Stomach (tissue), 9 donors: ENCODE measurements around the gene KLHDC10. TPM values are rescaled to one million over a fixed set of nuclear protein-coding genes. Genes with fewer than 3 reads are reported as not detected.

Experiments used
- DNase-seq, 2 donors: peaks; one replicate each; pipeline versions ENCODE4 v3.0.0 to v3.0.0-alpha.2; 2013 to 2019
- H3K27ac ChIP-seq, 5 donors: fragments of 200-600 bp in 4 of 5; sonication (generic) in 4 of 5; one replicate each; pipeline ENCODE4 v1.5.1; 2013 to 2019; ENCODE audit warnings: mild to moderate bottlenecking in 1 of 5, moderate library complexity in 1 of 5
- H3K27me3 ChIP-seq, 3 donors: fragments of 200-600 bp; sonication (generic); one replicate each; pipeline ENCODE4 v1.5.1; 2017 to 2019; ENCODE audit warnings: mixed run types in 1 of 3
- H3K36me3 ChIP-seq, 4 donors: fragments of 200-600 bp; sonication (generic); 1 replicate in 3 of 4; 2 replicates in 1 of 4; pipeline ENCODE4 v1.5.1; 2016 to 2019
- H3K4me1 ChIP-seq, 4 donors: fragments of 200-600 bp; sonication (generic); one replicate each; pipeline ENCODE4 v1.5.1; 2016 to 2019
- H3K4me3 ChIP-seq, 4 donors: fragments of 200-600 bp; sonication (generic) in 3 of 4; one replicate each; pipeline ENCODE4 v1.5.1; 2016 to 2019; ENCODE audit warnings: mild to moderate bottlenecking in 1 of 4
- H3K9me3 ChIP-seq, 4 donors: fragments of 200-600 bp; sonication (generic); one replicate each; pipeline ENCODE4 v1.5.1; 2016 to 2019
- CTCF ChIP-seq, 7 experiments: fragments of 450-650 bp in 4 of 7; fragments of 200-600 bp in 3 of 7; sonication (generic) in 3 of 7; IDR thresholded peaks; one replicate each; pipeline ENCODE4 v1.5.1; 2016 to 2019; ENCODE audit warnings: antibody characterized with exemption in 7 of 7, control low read depth in 2 of 7, mild to moderate bottlenecking in 1 of 7
- EP300 ChIP-seq: sonication (generic); formaldehyde crosslinking; IDR thresholded peaks from one replicate; pipeline ENCODE4 v1.6.1; 2017; ENCODE audit warnings: antibody characterized with exemption
- POLR2A ChIP-seq, 4 donors: fragments of 450-650 bp; IDR thresholded peaks; one replicate each; pipeline ENCODE4 v1.6.1; 2016; ENCODE audit warnings: antibody characterized with exemption in 4 of 4, control low read depth in 2 of 4, mild to moderate bottlenecking in 1 of 4, moderate library complexity in 1 of 4
- POLR2AphosphoS5 ChIP-seq, 3 donors: sonication (generic); formaldehyde crosslinking; IDR thresholded peaks; one replicate each; pipeline ENCODE4 v1.6.1; 2016; ENCODE audit warnings: antibody characterized with exemption in 3 of 3
- WGBS, 5 donors: extraction: QIAGEN DNeasy Blood & Tissue Kit in 3 of 5; methylation state at CpG; one replicate each; pipeline versions ENCODE4 v1.1.5 to v1.1.7; 2013 to 2018; 5-methylcytosine and 5-hydroxymethylcytosine counted together
- intact Hi-C: fragments of 100-400 bp; cut with DNase I; formaldehyde crosslinking; loops from one replicate; pipeline ENCODE4 v1.15.1; 2023; ENCODE audit warnings: low total_unique reads
- polyA plus RNA-seq, 3 donors: library from polyadenylated mRNA; stranded (reverse); fragments of 200-250 nt; gene quantifications; one replicate each; pipeline ENCODE4 v1.2.3, GENCODE V29; 2013
- total RNA-seq, 5 donors: library from RNA; depleted of rRNA; stranded (reverse); fragments of >200 nt; gene quantifications; one replicate each; pipeline versions ENCODE4 v1.1.0 to v1.2.3, GENCODE V29; 2014 to 2016
- donor health status: healthy with polysubstance abuse.
- donor health status: Bipolar disorder and iron deficiency.
- donor health status: healthy.

KLHDC10 gene
- total and polyA plus RNA-seq, 8 donors = 5.8 to 49.0 (median 22.5) TPM

GRCh38 chr7:130148561-130148960, 78.2 kb downstream of the KLHDC10 start:
- no peak for TF ChIP-seq POLR2A (IDR thresholded peaks at IDR 0.05)
- peaks cover 0 to 15% (median 8%) of the 10 kb centered on the region in 4 donors for H3K4me1 ChIP-seq
- no peaks in the 10 kb centered on the region for H3K9me3 ChIP-seq
- H3K36me3 ChIP-seq = no peaks in the 10 kb centered on the region
- 67 to 81% (median 74%) methylated on average over 9 of the region's 9 CpGs for WGBS, 5 donors
- DNase-seq = peak in 1 of 2 donors; percentile 32
- H3K27ac ChIP-seq = no peak overlapping the region
- intact Hi-C loops = no loop called here
- no peaks in the 10 kb centered on the region for H3K27me3 ChIP-seq
- no peak overlapping the region for H3K4me3 ChIP-seq

- Histone ChIP-seq H3K9me3 (no peaks in the 10 kb centered on the region), H3K27me3 (no peaks in the 10 kb centered on the region), H3K36me3 (no peaks in the 10 kb centered on the region), H3K27ac (no peak overlapping the region), H3K4me1 (peaks cover 2 to 24% (median 15%) of the 10 kb centered on the region in 4 donors), H3K4me3 (no peak overlapping the region)
- peak; percentile 34 to 69 for DNase-seq
- TF ChIP-seq CTCF (IDR thresholded peaks at IDR 0.05) = no peak
- TF ChIP-seq POLR2AphosphoS5 (IDR thresholded peaks at IDR 0.05) = no peak
- TF ChIP-seq EP300 = no peak
- intact Hi-C loops = no loop called here
- 58 to 73% (median 62%) methylated on average over 20 of the region's 20 CpGs for WGBS, 5 donors
Observed at GRCh38 chr7:130149281-130150139, 79.2 kb downstream of the KLHDC10 start.

- H3K4me1 ChIP-seq = peaks cover 5 to 29% (median 21%) of the 10 kb centered on the region in 4 donors
- TF ChIP-seq POLR2A (IDR thresholded peaks at IDR 0.05) (no peak), POLR2AphosphoS5 (IDR thresholded peaks at IDR 0.05) (no peak), CTCF (IDR thresholded peaks at IDR 0.05) (no peak), EP300 (no peak)
- H3K9me3 ChIP-seq = peaks cover 0 to under 1% (median 0%) of the 10 kb centered on the region in 4 donors
- intact Hi-C loops = no loop called here
- no peaks in the 10 kb centered on the region for H3K36me3 ChIP-seq
- H3K27me3 ChIP-seq = no peaks in the 10 kb centered on the region
- H3K27ac ChIP-seq = no peak overlapping the region
- 93 to 97% (median 94%) methylated on average over 11 of the region's 11 CpGs for WGBS, 5 donors
- DNase-seq = no peak
- H3K4me3 ChIP-seq = no peak overlapping the region
Observed at GRCh38 chr7:130150587-130150986, 80.3 kb downstream of the KLHDC10 start.

GRCh38 chr7:130151591-130152492, 81.5 kb downstream of the KLHDC10 start:
- intact Hi-C loops = no loop called here

More at GRCh38 chr7:130151591-130152492, 81.5 kb downstream of the KLHDC10 start:
- WGBS, 5 donors = 78 to 96% (median 85%) methylated on average over 5 of the region's 5 CpGs
- Histone ChIP-seq H3K27ac (no peak overlapping the region), H3K4me1 (peaks cover 5 to 29% (median 21%) of the 10 kb centered on the region in 4 donors), H3K36me3 (no peaks in the 10 kb centered on the region), H3K4me3 (no peak overlapping the region), H3K9me3 (peaks cover 0 to 9% (median 0%) of the 10 kb centered on the region in 4 donors), H3K27me3 (no peaks in the 10 kb centered on the region)
- DNase-seq = no peak
- TF ChIP-seq CTCF (IDR thresholded peaks at IDR 0.05) (no peak), POLR2A (IDR thresholded peaks at IDR 0.05) (no peak), EP300 (no peak), POLR2AphosphoS5 (IDR thresholded peaks at IDR 0.05) (no peak)
